ENCODE data around the gene KCNC2.

- TF ChIP-seq, protein P1, sequence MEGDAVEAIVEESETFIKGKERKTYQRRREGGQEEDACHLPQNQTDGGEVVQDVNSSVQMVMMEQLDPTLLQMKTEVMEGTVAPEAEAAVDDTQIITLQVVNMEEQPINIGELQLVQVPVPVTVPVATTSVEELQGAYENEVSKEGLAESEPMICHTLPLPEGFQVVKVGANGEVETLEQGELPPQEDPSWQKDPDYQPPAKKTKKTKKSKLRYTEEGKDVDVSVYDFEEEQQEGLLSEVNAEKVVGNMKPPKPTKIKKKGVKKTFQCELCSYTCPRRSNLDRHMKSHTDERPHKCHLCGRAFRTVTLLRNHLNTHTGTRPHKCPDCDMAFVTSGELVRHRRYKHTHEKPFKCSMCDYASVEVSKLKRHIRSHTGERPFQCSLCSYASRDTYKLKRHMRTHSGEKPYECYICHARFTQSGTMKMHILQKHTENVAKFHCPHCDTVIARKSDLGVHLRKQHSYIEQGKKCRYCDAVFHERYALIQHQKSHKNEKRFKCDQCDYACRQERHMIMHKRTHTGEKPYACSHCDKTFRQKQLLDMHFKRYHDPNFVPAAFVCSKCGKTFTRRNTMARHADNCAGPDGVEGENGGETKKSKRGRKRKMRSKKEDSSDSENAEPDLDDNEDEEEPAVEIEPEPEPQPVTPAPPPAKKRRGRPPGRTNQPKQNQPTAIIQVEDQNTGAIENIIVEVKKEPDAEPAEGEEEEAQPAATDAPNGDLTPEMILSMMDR (IDR thresholded peaks at IDR 0.05): no peak
- TF ChIP-seq TCF7L2 (IDR thresholded peaks at IDR 0.05; ENCODE audit: low read depth, low read length): no peak
These were observed 78.8 kb downstream of the KCNC2 start for GRCh38 chr12:75130811-75131210.
